ENCODE results near the gene MRGPRX2.

MRGPRX2 gene

DNA sequence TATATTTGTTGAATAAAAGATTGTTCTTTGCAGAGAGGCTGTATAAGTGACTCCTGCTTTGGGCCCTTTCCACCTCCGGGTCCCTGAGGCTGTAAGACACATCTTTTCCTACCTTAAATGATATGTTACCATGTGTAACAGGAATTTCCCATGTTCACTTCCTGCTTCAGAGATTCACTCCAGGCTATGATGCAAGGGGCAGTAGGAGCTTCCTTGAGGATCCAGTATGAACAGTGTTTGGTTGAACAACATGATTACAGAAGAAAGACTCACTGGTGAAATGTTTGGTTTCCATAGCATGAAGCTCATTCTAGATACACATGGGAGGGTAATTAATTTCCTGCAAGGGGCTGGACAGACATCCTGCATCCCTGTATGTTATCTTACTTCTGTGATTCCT lies 30.8 kb upstream of the MRGPRX2 start:
- no peak overlapping the region for H3K4me2 ChIP-seq (ENCODE audit: low read length)

GRCh38 chr11:19089421-19089820 lies 28.9 kb upstream of the MRGPRX2 start:
- Histone ChIP-seq H3K4me1 (ENCODE audit: low read length) (no peaks in the 10 kb centered on the region), H3K36me3 (replicated peaks; ENCODE audit: low read depth, low read length) (no peaks in the 10 kb centered on the region), H3K9me3 (ENCODE audit: insufficient read depth, low read length) (no peaks in the 10 kb centered on the region), H3K4me2 (ENCODE audit: low read length) (no peak overlapping the region), H3K4me3 (ENCODE audit: low read length) (no peak overlapping the region), H3K27me3 (ENCODE audit: low read depth, low read length) (peaks cover 18% of the 10 kb centered on the region), H3K27ac (ENCODE audit: low read length) (no peak overlapping the region), H2AFZ (ENCODE audit: low read depth, low read length) (no peak overlapping the region), H3K9ac (ENCODE audit: low read length) (no peak overlapping the region), H4K20me1 (ENCODE audit: insufficient read depth, low read length) (no peaks in the 10 kb centered on the region), H3K79me2 (ENCODE audit: low read length) (no peaks in the 10 kb centered on the region)
- no peak for TF ChIP-seq CTCF (IDR thresholded peaks at IDR 0.05; ENCODE audit: low read depth, low read length)
- no peak for TF ChIP-seq EZH2phosphoT487 (IDR thresholded peaks at IDR 0.05; ENCODE audit: low read depth)

More for the DNA sequence above, 30.8 kb upstream of the MRGPRX2 start:
- Histone ChIP-seq H3K36me3 (replicated peaks; ENCODE audit: low read depth, low read length) (no peaks in the 10 kb centered on the region), H3K9ac (ENCODE audit: low read length) (no peak overlapping the region), H2AFZ (ENCODE audit: low read depth, low read length) (no peak overlapping the region), H3K4me3 (ENCODE audit: low read length) (no peak overlapping the region), H3K9me3 (ENCODE audit: insufficient read depth, low read length) (no peaks in the 10 kb centered on the region), H3K79me2 (ENCODE audit: low read length) (no peaks in the 10 kb centered on the region), H3K27ac (ENCODE audit: low read length) (no peak overlapping the region), H4K20me1 (ENCODE audit: insufficient read depth, low read length) (no peaks in the 10 kb centered on the region), H3K4me1 (ENCODE audit: low read length) (no peaks in the 10 kb centered on the region), H3K27me3 (ENCODE audit: low read depth, low read length) (peaks cover 29% of the 10 kb centered on the region)
- TF ChIP-seq EZH2phosphoT487 (IDR thresholded peaks at IDR 0.05; ENCODE audit: low read depth) (no peak), CTCF (IDR thresholded peaks at IDR 0.05; ENCODE audit: low read depth, low read length) (no peak)

- Histone ChIP-seq H3K4me2 (ENCODE audit: low read length) (no peak overlapping the region), H2AFZ (ENCODE audit: low read depth, low read length) (no peak overlapping the region), H3K27me3 (ENCODE audit: low read depth, low read length) (peaks cover 15% of the 10 kb centered on the region)
Measured at GRCh38 chr11:19088791-19089190, 28.3 kb upstream of the MRGPRX2 start.

DNA sequence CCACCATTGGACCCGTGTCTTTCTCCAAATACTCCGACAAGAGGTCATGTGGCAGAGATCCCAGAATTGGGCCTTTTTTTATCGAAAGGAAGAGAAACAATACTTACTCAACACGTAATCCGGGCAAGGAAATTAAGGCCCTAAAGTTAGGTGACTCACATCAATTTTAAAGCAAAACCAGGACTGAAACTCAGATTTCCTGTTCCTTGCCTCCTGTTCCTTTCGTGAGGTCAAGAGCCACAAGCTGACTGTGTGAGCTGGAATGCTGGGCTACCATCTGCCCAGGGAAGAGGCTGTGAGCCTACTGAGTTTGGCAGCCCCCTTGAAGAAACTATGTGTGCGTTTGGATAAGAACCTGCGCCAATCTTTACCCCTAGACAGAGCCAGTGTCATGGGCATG lies 27.1 kb upstream of the MRGPRX2 start:
- no peak overlapping the region for H3K4me2 ChIP-seq (ENCODE audit: low read length)
- H3K9ac ChIP-seq (ENCODE audit: low read length): no peak overlapping the region
- no peak overlapping the region for H3K27ac ChIP-seq (ENCODE audit: low read length)
- H3K4me1 ChIP-seq (ENCODE audit: low read length): no peaks in the 10 kb centered on the region
- H4K20me1 ChIP-seq (ENCODE audit: insufficient read depth, low read length): no peaks in the 10 kb centered on the region
- peaks cover 5% of the 10 kb centered on the region for H3K27me3 ChIP-seq (ENCODE audit: low read depth, low read length)
- no peaks in the 10 kb centered on the region for H3K36me3 ChIP-seq (replicated peaks; ENCODE audit: low read depth, low read length)
- TF ChIP-seq CTCF (IDR thresholded peaks at IDR 0.05; ENCODE audit: low read depth, low read length) (no peak), EZH2phosphoT487 (IDR thresholded peaks at IDR 0.05; ENCODE audit: low read depth) (no peak)
- H3K4me3 ChIP-seq (ENCODE audit: low read length): no peak overlapping the region
- no peaks in the 10 kb centered on the region for H3K9me3 ChIP-seq (ENCODE audit: insufficient read depth, low read length)
- no peak overlapping the region for H2AFZ ChIP-seq (ENCODE audit: low read depth, low read length)
- no peaks in the 10 kb centered on the region for H3K79me2 ChIP-seq (ENCODE audit: low read length)

More at GRCh38 chr11:19088791-19089190, 28.3 kb upstream of the MRGPRX2 start:
- H3K4me1 ChIP-seq (ENCODE audit: low read length): no peaks in the 10 kb centered on the region
- H3K9ac ChIP-seq (ENCODE audit: low read length): no peak overlapping the region
- no peak for TF ChIP-seq CTCF (IDR thresholded peaks at IDR 0.05; ENCODE audit: low read depth, low read length)
- TF ChIP-seq EZH2phosphoT487 (IDR thresholded peaks at IDR 0.05; ENCODE audit: low read depth): no peak
- H3K27ac ChIP-seq (ENCODE audit: low read length): no peak overlapping the region
- no peak overlapping the region for H3K4me3 ChIP-seq (ENCODE audit: low read length)
- H3K79me2 ChIP-seq (ENCODE audit: low read length): no peaks in the 10 kb centered on the region
- no peaks in the 10 kb centered on the region for H4K20me1 ChIP-seq (ENCODE audit: insufficient read depth, low read length)
- H3K9me3 ChIP-seq (ENCODE audit: insufficient read depth, low read length): no peaks in the 10 kb centered on the region
- H3K36me3 ChIP-seq (replicated peaks; ENCODE audit: low read depth, low read length): no peaks in the 10 kb centered on the region

All from OCI-LY3 (cell line).